Activated B cell treated with CpG ODN at 0.5 μM for 24 hours (primary cell): Measurements from ENCODE around the gene INO80B. TPM values are rescaled to one million over a fixed set of nuclear protein-coding genes. Genes with fewer than 3 reads are reported as not detected.

Experiments used
- ATAC-seq: fragments of 200-7000 bp; cut with Tn5 transposase; one replicate; pipeline ENCODE4 v1.10.0; 2021; ENCODE audit warnings: low read depth, mild to moderate bottlenecking, moderate library complexity
- CTCF ChIA-PET: fragments of 350-600 bp; sonication (Branson Sonifier 250); formaldehyde crosslinking; loops from one replicate; lab custom pipeline; 2021; ENCODE audit warnings: antibody characterized with exemption; lab: Charles Lee
- POLR2A ChIA-PET: fragments of 350-600 bp; sonication (Branson Sonifier 250); formaldehyde crosslinking; loops from one replicate; lab custom pipeline; 2021; ENCODE audit warnings: antibody characterized with exemption; lab: Charles Lee
- DNase-seq: peaks from one replicate; pipeline ENCODE4 v3.0.0; 2022
- H3K27ac Mint-ChIP-seq: one replicate; pipeline ENCODE4 v1.8.0; 2020; ENCODE audit warnings: mixed read lengths
- H3K27me3 Mint-ChIP-seq: one replicate; pipeline ENCODE4 v1.8.0; 2021; ENCODE audit warnings: mixed read lengths
- H3K36me3 Mint-ChIP-seq: one replicate; pipeline ENCODE4 v1.8.0; 2021; ENCODE audit warnings: low read depth, mixed read lengths
- H3K4me1 Mint-ChIP-seq: one replicate; pipeline ENCODE4 v1.8.0; 2021; ENCODE audit warnings: mixed read lengths
- H3K4me3 Mint-ChIP-seq: one replicate; pipeline ENCODE4 v1.8.0; 2020; ENCODE audit warnings: mild to moderate bottlenecking, mixed read lengths
- H3K9me3 Mint-ChIP-seq: one replicate; pipeline ENCODE4 v1.8.0; 2020; ENCODE audit warnings: mixed read lengths
- intact Hi-C: fragments of 100-400 bp; cut with micrococcal nuclease; formaldehyde crosslinking; loops from one replicate; pipeline ENCODE4 v1.15.1; 2024
- total RNA-seq: library from RNA; stranded (reverse); gene quantifications from 2 replicates; pipeline ENCODE4 v1.2.3, GENCODE V29; 2022
- TF ChIP-seq, protein P1 (sequence below): fragments of 200-600 bp; IDR thresholded peaks from one replicate; pipeline ENCODE4 v1.8.0; 2022; ENCODE audit warnings: antibody characterized with exemption, mild to moderate bottlenecking

Gene INO80B
- total RNA-seq, 1 donor from 2014 or later = 51.3 TPM

DNA sequence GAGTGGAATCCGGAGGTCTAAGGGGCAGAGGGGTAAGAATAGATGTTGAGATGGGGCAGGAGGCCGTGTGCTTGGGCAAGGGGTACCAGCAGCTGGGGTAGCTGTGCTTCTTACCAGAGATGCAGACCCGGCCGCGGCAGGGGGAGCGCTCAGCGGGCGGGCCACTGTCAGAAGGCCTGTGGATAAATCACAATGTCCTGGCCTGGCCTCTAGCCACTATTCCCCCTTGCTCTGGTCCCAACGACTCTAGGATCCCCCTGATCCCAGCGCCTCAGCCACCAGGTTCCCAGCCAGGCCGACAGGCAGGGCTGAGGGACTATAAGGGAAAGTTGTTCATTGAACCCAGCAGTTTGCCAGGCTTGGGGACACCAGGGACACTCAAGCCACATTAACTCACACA lies 24.4 kb upstream of the INO80B start:
- intact Hi-C loops = no loop called here
- H3K27ac Mint-ChIP-seq = no peak overlapping the region
- no peak for DNase-seq
- peaks cover 20% of the 10 kb centered on the region for H3K36me3 Mint-ChIP-seq
- TF ChIP-seq, protein P1, sequence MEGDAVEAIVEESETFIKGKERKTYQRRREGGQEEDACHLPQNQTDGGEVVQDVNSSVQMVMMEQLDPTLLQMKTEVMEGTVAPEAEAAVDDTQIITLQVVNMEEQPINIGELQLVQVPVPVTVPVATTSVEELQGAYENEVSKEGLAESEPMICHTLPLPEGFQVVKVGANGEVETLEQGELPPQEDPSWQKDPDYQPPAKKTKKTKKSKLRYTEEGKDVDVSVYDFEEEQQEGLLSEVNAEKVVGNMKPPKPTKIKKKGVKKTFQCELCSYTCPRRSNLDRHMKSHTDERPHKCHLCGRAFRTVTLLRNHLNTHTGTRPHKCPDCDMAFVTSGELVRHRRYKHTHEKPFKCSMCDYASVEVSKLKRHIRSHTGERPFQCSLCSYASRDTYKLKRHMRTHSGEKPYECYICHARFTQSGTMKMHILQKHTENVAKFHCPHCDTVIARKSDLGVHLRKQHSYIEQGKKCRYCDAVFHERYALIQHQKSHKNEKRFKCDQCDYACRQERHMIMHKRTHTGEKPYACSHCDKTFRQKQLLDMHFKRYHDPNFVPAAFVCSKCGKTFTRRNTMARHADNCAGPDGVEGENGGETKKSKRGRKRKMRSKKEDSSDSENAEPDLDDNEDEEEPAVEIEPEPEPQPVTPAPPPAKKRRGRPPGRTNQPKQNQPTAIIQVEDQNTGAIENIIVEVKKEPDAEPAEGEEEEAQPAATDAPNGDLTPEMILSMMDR = no peak
- POLR2A ChIA-PET = interaction anchor here (1.3 kb wide), 1 partner anchor 9 kb away, joined by 3 read pairs; no protein-coding TSS in a partner anchor
- no peaks in the 10 kb centered on the region for H3K4me1 Mint-ChIP-seq
- no peaks in the 10 kb centered on the region for H3K27me3 Mint-ChIP-seq
- H3K9me3 Mint-ChIP-seq = no peaks in the 10 kb centered on the region
- H3K4me3 Mint-ChIP-seq = no peak overlapping the region
- CTCF ChIA-PET = no interaction called here
- ATAC-seq = no peak

DNA sequence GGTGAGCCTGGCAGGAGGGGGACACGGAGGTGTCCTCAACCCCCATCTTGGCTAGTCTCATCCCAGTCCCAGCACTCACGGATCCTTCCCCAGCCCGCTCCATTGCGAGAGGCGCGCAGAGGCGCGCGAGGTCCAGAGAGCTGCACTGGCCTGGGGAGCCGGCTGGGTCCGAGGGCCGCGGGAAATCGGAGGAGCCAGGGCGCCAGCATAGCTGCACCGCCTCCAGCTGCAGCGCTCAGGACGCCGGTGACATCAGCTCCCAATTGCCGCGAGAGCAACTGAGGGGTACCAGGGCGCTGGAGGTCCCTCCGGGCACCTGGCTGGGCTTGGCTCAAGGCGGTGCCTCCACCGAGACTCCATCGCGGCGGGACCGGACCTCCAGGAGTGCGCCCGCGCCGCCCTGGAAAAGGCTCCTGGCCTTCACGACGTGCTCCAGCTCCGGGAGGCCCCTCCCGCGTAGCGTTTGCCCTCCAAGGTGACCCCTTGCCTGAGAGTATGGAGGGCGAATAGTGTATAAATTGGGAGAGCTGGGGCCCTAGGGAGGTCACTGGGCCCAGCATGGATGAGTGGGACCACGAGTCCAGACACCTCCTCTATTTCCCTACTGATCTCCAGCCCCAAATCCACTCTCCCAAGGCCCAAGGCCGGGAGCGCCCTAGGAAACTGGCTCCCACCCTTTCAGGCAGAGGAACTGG lies 18.6 kb upstream of the INO80B start:
- H3K9me3 Mint-ChIP-seq = no peaks in the 10 kb centered on the region
- TF ChIP-seq, protein P1 = no peak
- CTCF ChIA-PET = interaction anchor here (1.0 kb wide), 1 partner anchor 97 kb away, joined by 3 read pairs; no protein-coding TSS in a partner anchor
- peak overlapping the region; percentile 28 for H3K4me3 Mint-ChIP-seq
- no peaks in the 10 kb centered on the region for H3K36me3 Mint-ChIP-seq
- ATAC-seq (no peak), DNase-seq (no peak)
- POLR2A ChIA-PET = interaction anchor here (0.6 to 1.0 kb wide), 2 partner anchors 7 to 27 kb away, joined by 3 read pairs; no protein-coding TSS in a partner anchor
- intact Hi-C loops = no loop called here
- peaks cover 2% of the 10 kb centered on the region for H3K27me3 Mint-ChIP-seq
- H3K4me1 Mint-ChIP-seq = peaks cover 43% of the 10 kb centered on the region
- no peak overlapping the region for H3K27ac Mint-ChIP-seq

DNA sequence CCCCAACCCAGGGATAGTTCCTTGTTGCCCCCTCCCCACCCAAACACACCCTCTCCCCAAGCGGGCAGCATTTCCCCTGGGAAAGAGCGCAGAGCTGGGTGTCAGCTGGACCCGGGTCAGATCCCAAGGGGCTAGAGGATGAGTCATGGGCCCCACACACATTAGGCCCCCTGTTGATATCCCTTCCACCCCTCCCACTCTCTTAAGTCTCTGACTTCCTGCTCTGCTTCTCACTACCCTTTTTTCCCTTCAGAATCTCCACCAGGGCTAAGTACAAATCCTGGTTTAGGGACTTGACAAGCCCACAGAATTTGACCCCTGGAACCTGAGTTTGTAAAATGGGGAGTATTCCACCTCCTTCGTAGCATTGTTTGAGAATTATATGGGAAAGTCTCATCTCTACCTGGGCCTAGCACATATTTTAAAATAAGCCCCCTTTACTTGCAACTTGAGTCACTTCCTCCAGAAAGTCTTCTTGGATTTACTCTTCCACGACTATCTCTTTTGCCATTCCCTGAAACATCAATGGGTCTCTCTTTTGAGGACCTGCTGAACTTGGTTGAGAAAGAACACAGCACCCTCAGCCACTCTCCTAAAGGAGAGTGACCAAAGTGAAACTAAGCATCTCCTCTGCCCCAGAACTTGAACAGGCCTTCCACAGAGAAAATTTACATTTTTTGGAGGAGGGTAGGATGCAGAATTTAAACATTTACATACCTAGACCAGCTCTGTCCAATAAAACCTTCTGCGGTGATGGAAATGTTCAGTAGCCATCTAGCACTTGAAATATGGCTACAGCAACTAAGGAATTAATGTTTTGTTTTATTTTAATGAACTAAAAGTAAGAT lies 17.8 kb upstream of the INO80B start:
- Mint-ChIP-seq H3K4me1 (peaks cover 45% of the 10 kb centered on the region), H3K9me3 (no peaks in the 10 kb centered on the region), H3K36me3 (no peaks in the 10 kb centered on the region), H3K4me3 (peak overlapping the region; percentile 47), H3K27ac (peak overlapping the region; percentile 38), H3K27me3 (peaks cover 2% of the 10 kb centered on the region)
- no peak for DNase-seq
- ChIA-PET POLR2A (interaction anchor here (0.6 kb wide), 1 partner anchor 26 kb away, joined by 3 read pairs; no protein-coding TSS in a partner anchor), CTCF (no interaction called here)
- ATAC-seq = peak; percentile 52
- intact Hi-C loops = no loop called here
- TF ChIP-seq, protein P1 = no peak

DNA sequence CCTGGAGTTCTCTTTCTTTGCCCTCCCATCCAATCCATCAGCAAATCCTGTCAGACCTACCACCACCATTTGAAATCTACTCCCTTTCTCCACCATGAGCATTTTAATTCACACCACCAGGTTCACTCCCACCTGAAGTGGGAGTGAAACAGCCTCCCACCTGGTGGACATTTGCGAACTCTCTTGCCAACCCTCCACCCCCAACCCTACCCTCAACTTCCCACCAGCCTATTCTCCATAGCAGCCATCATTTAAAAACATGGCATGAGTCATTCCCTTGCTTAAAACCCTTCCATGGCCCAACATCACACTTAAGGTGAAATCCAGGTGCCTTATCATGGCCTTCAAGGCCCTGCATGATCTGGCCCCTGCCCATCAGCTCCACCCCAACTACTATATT lies 16.6 kb upstream of the INO80B start:
- intact Hi-C loops = no loop called here
- DNase-seq = no peak
- ChIA-PET CTCF (no interaction called here), POLR2A (interaction anchor here (3.2 kb wide), 1 partner anchor 20 kb away, joined by 24 read pairs; the partner anchor contains the start of gene WBP1)
- Mint-ChIP-seq H3K9me3 (no peaks in the 10 kb centered on the region), H3K27me3 (peaks cover 6% of the 10 kb centered on the region), H3K4me3 (no peak overlapping the region), H3K36me3 (no peaks in the 10 kb centered on the region), H3K4me1 (peaks cover 48% of the 10 kb centered on the region), H3K27ac (no peak overlapping the region)
- no peak for ATAC-seq
- TF ChIP-seq, protein P1 = no peak

DNA sequence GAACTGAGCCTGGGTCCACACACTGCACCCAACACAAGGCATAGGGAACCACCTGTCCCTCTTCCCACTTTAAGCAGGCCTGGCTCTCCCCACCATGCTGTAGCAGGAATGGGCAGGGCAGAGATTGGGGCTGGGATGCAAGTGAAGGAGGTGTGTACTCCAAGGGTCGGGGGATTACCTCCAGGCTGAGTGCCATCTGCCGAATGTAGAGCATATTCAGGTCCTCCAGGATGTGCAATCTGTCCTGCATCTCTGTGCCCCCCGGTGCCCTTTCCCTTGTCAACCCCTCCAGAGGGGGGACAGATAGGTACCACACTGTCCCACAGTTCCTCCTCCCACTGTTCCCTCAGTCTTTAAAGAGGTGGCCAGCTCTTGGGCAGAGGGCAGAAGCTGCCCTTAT lies 15.5 kb upstream of the INO80B start:
- ChIA-PET CTCF (no interaction called here), POLR2A (interaction anchor here (1.0 to 3.2 kb wide), 11 partner anchors 8 to 132 kb away, joined by 3 to 24 read pairs (median 8); partner anchors contain the start of genes AUP1, C2orf81, HTRA2 and INO80B)
- Mint-ChIP-seq H3K27ac (no peak overlapping the region), H3K9me3 (no peaks in the 10 kb centered on the region), H3K27me3 (peaks cover 10% of the 10 kb centered on the region), H3K4me3 (peak overlapping the region; percentile 1), H3K36me3 (no peaks in the 10 kb centered on the region), H3K4me1 (peaks cover 50% of the 10 kb centered on the region)
- ATAC-seq = no peak
- TF ChIP-seq, protein P1 = no peak
- intact Hi-C loops = no loop called here
- DNase-seq = no peak
